ENCODE results near the gene USP44. TPM values are rescaled to one million over a fixed set of nuclear protein-coding genes. Genes with fewer than 3 reads are reported as not detected.

Gene USP44
- total RNA-seq, 1 experiment from 2014 or later = not detected

- no peaks in the 10 kb centered on the region for H3K4me1 ChIP-seq (ENCODE audit: insufficient read depth, low read length)
- no peaks in the 10 kb centered on the region for H3F3A ChIP-seq (ENCODE audit: low read length, unreplicated experiment)
- no peak overlapping the region for H3K4me3 ChIP-seq (ENCODE audit: low read length)
- H2AFZ ChIP-seq (ENCODE audit: low read length) = no peak overlapping the region
- CTCF ChIA-PET = no interaction called here
- BruUV-seq (replicated peaks) = no TSS peak
- POLR2A ChIA-PET (ENCODE audit: unreplicated experiment) = no interaction called here
- DNase-seq (no peak), ATAC-seq (peak; percentile 82)
- no peak overlapping the region for H3K4me2 ChIP-seq (ENCODE audit: low read length)
- no peaks in the 10 kb centered on the region for H4K20me1 ChIP-seq (ENCODE audit: low read length)
- H3K27me3 ChIP-seq (ENCODE audit: low read length) = no peaks in the 10 kb centered on the region
- no peak overlapping the region for H3K27ac ChIP-seq (ENCODE audit: low read length)
- H3K9me2 ChIP-seq (replicated peaks; ENCODE audit: low read length) = no peaks in the 10 kb centered on the region
- TF ChIP-seq EZH2phosphoT487 (IDR thresholded peaks at IDR 0.05; ENCODE audit: borderline replicate concordance, low read length) = no peak
- TF ChIP-seq EZH2 (IDR thresholded peaks at IDR 0.05; ENCODE audit: low read length, unreplicated experiment) = no peak
- TF ChIP-seq CTCF (conservative IDR thresholded peaks at IDR 0.05; ENCODE audit: low read depth, low read length) = no peak
- intact Hi-C loops (cut with micrococcal nuclease) = no loop called here
- H3K9me3 ChIP-seq (ENCODE audit: low read length) = no peaks in the 10 kb centered on the region
- peaks cover 16% of the 10 kb centered on the region; the same call in 1 of the 2 replicates for H3K79me2 ChIP-seq (ENCODE audit: low read length)
- peaks cover 66% of the 10 kb centered on the region for H3K36me3 ChIP-seq (ENCODE audit: low read depth, low read length)
- H3K9ac ChIP-seq (ENCODE audit: low read length) = no peak overlapping the region
Measured at GRCh38 chr12:95497031-95497430, 54.2 kb downstream of the USP44 start.

- Histone ChIP-seq H3K27ac (ENCODE audit: low read length) (no peak overlapping the region), H3K27me3 (ENCODE audit: low read length) (no peaks in the 10 kb centered on the region), H3K79me2 (ENCODE audit: low read length) (peaks cover 11% of the 10 kb centered on the region; the same call in 1 of the 2 replicates), H3K4me2 (ENCODE audit: low read length) (no peak overlapping the region), H3K36me3 (ENCODE audit: low read depth, low read length) (peaks cover 64% of the 10 kb centered on the region), H3K4me3 (ENCODE audit: low read length) (no peak overlapping the region), H3K9ac (ENCODE audit: low read length) (no peak overlapping the region), H3K4me1 (ENCODE audit: insufficient read depth, low read length) (no peaks in the 10 kb centered on the region), H4K20me1 (ENCODE audit: low read length) (no peaks in the 10 kb centered on the region), H3F3A (ENCODE audit: low read length, unreplicated experiment) (no peaks in the 10 kb centered on the region), H3K9me2 (replicated peaks; ENCODE audit: low read length) (no peaks in the 10 kb centered on the region), H3K9me3 (ENCODE audit: low read length) (no peaks in the 10 kb centered on the region), H2AFZ (ENCODE audit: low read length) (no peak overlapping the region)
- DNase-seq (no peak), ATAC-seq (no peak)
- BruUV-seq (replicated peaks) = no TSS peak
- intact Hi-C loops (cut with micrococcal nuclease) = no loop called here
- ChIA-PET CTCF (no interaction called here), POLR2A (ENCODE audit: unreplicated experiment) (interaction anchor here (0.5 kb wide), 1 partner anchor 203 kb away, joined by 6 read pairs; no protein-coding TSS in a partner anchor)
- TF ChIP-seq EZH2phosphoT487 (IDR thresholded peaks at IDR 0.05; ENCODE audit: borderline replicate concordance, low read length) (no peak), EZH2 (IDR thresholded peaks at IDR 0.05; ENCODE audit: low read length, unreplicated experiment) (no peak), CTCF (conservative IDR thresholded peaks at IDR 0.05; ENCODE audit: low read depth, low read length) (no peak)
Measured at GRCh38 chr12:95495433-95495832, 55.8 kb downstream of the USP44 start.

GRCh38 chr12:95494888-95495287, 56.4 kb downstream of the USP44 start:
- DNase-seq (no peak), ATAC-seq (no peak)
- Histone ChIP-seq H3K36me3 (ENCODE audit: low read depth, low read length) (peaks cover 59% of the 10 kb centered on the region), H3K27me3 (ENCODE audit: low read length) (no peaks in the 10 kb centered on the region), H2AFZ (ENCODE audit: low read length) (no peak overlapping the region), H3K4me2 (ENCODE audit: low read length) (no peak overlapping the region), H3K4me1 (ENCODE audit: insufficient read depth, low read length) (no peaks in the 10 kb centered on the region), H3K4me3 (ENCODE audit: low read length) (no peak overlapping the region), H3K79me2 (ENCODE audit: low read length) (peaks cover 8% of the 10 kb centered on the region; the same call in 1 of the 2 replicates), H3K9me2 (replicated peaks; ENCODE audit: low read length) (no peaks in the 10 kb centered on the region), H4K20me1 (ENCODE audit: low read length) (no peaks in the 10 kb centered on the region), H3K9me3 (ENCODE audit: low read length) (no peaks in the 10 kb centered on the region), H3K27ac (ENCODE audit: low read length) (no peak overlapping the region), H3K9ac (ENCODE audit: low read length) (no peak overlapping the region), H3F3A (ENCODE audit: low read length, unreplicated experiment) (no peaks in the 10 kb centered on the region)
- ChIA-PET CTCF (no interaction called here), POLR2A (ENCODE audit: unreplicated experiment) (no interaction called here)
- TF ChIP-seq EZH2 (IDR thresholded peaks at IDR 0.05; ENCODE audit: low read length, unreplicated experiment) (no peak), CTCF (conservative IDR thresholded peaks at IDR 0.05; ENCODE audit: low read depth, low read length) (no peak), EZH2phosphoT487 (IDR thresholded peaks at IDR 0.05; ENCODE audit: borderline replicate concordance, low read length) (no peak)
- intact Hi-C loops (cut with micrococcal nuclease) = no loop called here
- BruUV-seq (replicated peaks) = no TSS peak

Measured in PC-3 (cell line).